Fibroblast of lung (primary cell): ENCODE measurements around the gene PLPPR4. TPM values are rescaled to one million over a fixed set of nuclear protein-coding genes. Genes with fewer than 3 reads are reported as not detected.

Source experiments
- DNase-seq, 2 donors: peaks; one replicate each; pipeline versions ENCODE4 v3.0.0 to v3.0.0-alpha.2; 2010; ENCODE audit warnings: low read depth in 2 of 2
- H2AFZ ChIP-seq: 2 replicates; pipeline ENCODE4 v1.5.1; 2012; ENCODE audit warnings: low read length, control low read depth, inconsistent platforms
- H3K27ac ChIP-seq: 2 replicates; pipeline ENCODE4 v1.5.1; 2011; ENCODE audit warnings: low read length, control low read depth; ENCODE audit not compliant: insufficient read depth
- H3K27me3 ChIP-seq: 2 replicates; pipeline ENCODE4 v1.5.1; 2011; ENCODE audit warnings: mild to moderate bottlenecking, low read length; ENCODE audit not compliant: control insufficient read depth, insufficient read depth
- H3K36me3 ChIP-seq: 2 replicates; pipeline ENCODE4 v1.5.1; 2011; ENCODE audit warnings: low read length; ENCODE audit not compliant: control insufficient read depth, insufficient read depth
- H3K4me1 ChIP-seq: 2 replicates; pipeline ENCODE4 v1.5.1; 2011; ENCODE audit warnings: low read length; ENCODE audit not compliant: control insufficient read depth, insufficient read depth; ENCODE audit errors: extremely low read depth
- H3K4me2 ChIP-seq: 2 replicates; pipeline ENCODE4 v1.5.1; 2011; ENCODE audit warnings: low read length, control low read depth; ENCODE audit not compliant: insufficient read depth; ENCODE audit errors: extremely low read depth
- H3K4me3 ChIP-seq, 4 experiments: fragments of 200-600 bp in 1 of 4; sonication (generic) in 1 of 4; replicated peaks in 1 of 4; 2 replicates each; pipeline ENCODE4 v1.5.1; 2011 to 2016; ENCODE audit warnings: low read length in 4 of 4, low read depth in 3 of 4, mild to moderate bottlenecking in 3 of 4, control low read depth in 2 of 4, inconsistent platforms in 1 of 4, mixed read lengths in 1 of 4; ENCODE audit not compliant: insufficient read depth in 1 of 4; ENCODE audit errors: control extremely low read depth in 1 of 4
- H3K79me2 ChIP-seq: 2 replicates; pipeline ENCODE4 v1.5.1; 2012; ENCODE audit warnings: mild to moderate bottlenecking, low read length, inconsistent platforms; ENCODE audit not compliant: control insufficient read depth, insufficient read depth
- H3K9ac ChIP-seq: 2 replicates; pipeline ENCODE4 v1.5.1; 2011; ENCODE audit warnings: mild to moderate bottlenecking, low read length, control low read depth; ENCODE audit not compliant: insufficient read depth
- H3K9me3 ChIP-seq: 2 replicates; pipeline ENCODE4 v1.5.1; 2012; ENCODE audit warnings: low read depth, low read length; ENCODE audit not compliant: control insufficient read depth, insufficient read depth
- H4K20me1 ChIP-seq: 2 replicates; pipeline ENCODE4 v1.5.1; 2011; ENCODE audit warnings: low read length; ENCODE audit not compliant: control insufficient read depth, insufficient read depth; ENCODE audit errors: extremely low read depth
- EZH2 ChIP-seq: IDR thresholded peaks from 2 replicates; pipeline ENCODE4 v1.5.1; 2012; ENCODE audit warnings: low read length, control low read depth, mild to moderate bottlenecking; ENCODE audit errors: missing control alignments
- polyA plus RNA-seq, 2 donors: library from polyadenylated mRNA; depleted of rRNA in 1 of 2; stranded (reverse) in 1 of 2; unstranded in 1 of 2; fragments of >200 nt; gene quantifications; 2 replicates each; pipeline ENCODE4 v1.2.1, GENCODE V29; 2011 to 2012; ENCODE audit warnings: missing spikeins in 1 of 2
- total RNA-seq: library from RNA; depleted of rRNA; stranded (reverse); fragments of >200 nt; gene quantifications from 2 replicates; pipeline ENCODE4 v1.2.1, GENCODE V29; 2014
- TF ChIP-seq, protein P1 (sequence below), 2 donors: IDR thresholded peaks in 1 of 2; conservative IDR thresholded peaks in 1 of 2; 1 replicate in 1 of 2; 2 replicates in 1 of 2; pipeline ENCODE4 v1.5.1; 2011 to 2012; ENCODE audit warnings: low read length in 2 of 2, control low read depth in 1 of 2, inconsistent platforms in 1 of 2, low read depth in 1 of 2, mild to moderate bottlenecking in 1 of 2

PLPPR4 gene
- total and polyA plus RNA-seq, 2 donors (not counting 1 experiment from before 2014, with no cell fraction given), result 7.1 to 101 TPM

DNA sequence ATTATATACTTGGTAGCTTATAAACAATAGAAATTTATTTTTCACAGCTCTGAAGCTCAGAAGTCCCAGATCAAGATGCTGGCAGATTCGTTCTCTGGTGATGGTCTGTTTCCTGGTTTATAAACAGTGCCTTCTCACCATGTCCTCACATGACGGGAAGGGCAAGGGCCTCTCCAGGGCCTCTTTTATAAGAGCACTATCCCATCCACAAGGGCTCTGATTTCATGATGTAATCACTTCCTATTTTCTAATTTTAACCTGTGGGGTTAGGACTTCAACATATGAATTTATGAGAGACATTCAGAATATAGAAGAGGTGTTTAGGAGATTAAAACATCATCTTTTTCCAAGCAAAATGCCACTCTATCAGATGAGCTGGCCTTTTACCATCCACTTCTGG lies 32.1 kb upstream of the PLPPR4 start:
- Histone ChIP-seq H3K79me2 (no peaks in the 10 kb centered on the region), H3K36me3 (no peaks in the 10 kb centered on the region), H4K20me1 (no peaks in the 10 kb centered on the region), H3K4me1 (no peaks in the 10 kb centered on the region), H3K9me3 (no peaks in the 10 kb centered on the region), H3K27me3 (no peaks in the 10 kb centered on the region), H3K9ac (no peak overlapping the region), H2AFZ (no peak overlapping the region), H3K4me2 (no peak overlapping the region), H3K4me3 (no peak overlapping the region), H3K27ac (no peak overlapping the region)
- no peak for TF ChIP-seq EZH2
- no peak for DNase-seq

DNA sequence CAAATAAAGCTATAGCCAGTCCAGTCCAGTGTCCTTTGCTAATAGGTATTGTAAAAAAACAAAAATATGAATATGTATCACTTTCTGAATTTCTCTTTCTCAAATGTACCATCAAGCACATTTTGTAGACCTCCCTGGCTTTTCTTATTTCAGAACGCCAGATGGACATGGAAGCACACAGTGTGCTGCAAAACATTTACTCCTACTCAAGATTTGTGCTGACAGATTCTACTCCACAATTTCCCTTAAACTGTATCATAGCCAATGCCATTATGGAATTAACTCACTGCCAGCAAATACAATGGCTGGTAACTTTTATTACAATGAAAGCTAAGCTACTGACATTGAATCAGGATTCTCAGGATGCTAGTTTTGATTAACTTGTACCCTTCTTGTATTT lies 30.8 kb upstream of the PLPPR4 start:
- DNase-seq, result no peak
- TF ChIP-seq, protein P1, sequence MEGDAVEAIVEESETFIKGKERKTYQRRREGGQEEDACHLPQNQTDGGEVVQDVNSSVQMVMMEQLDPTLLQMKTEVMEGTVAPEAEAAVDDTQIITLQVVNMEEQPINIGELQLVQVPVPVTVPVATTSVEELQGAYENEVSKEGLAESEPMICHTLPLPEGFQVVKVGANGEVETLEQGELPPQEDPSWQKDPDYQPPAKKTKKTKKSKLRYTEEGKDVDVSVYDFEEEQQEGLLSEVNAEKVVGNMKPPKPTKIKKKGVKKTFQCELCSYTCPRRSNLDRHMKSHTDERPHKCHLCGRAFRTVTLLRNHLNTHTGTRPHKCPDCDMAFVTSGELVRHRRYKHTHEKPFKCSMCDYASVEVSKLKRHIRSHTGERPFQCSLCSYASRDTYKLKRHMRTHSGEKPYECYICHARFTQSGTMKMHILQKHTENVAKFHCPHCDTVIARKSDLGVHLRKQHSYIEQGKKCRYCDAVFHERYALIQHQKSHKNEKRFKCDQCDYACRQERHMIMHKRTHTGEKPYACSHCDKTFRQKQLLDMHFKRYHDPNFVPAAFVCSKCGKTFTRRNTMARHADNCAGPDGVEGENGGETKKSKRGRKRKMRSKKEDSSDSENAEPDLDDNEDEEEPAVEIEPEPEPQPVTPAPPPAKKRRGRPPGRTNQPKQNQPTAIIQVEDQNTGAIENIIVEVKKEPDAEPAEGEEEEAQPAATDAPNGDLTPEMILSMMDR (conservative IDR thresholded peaks at IDR 0.05 in 1 of 2, IDR thresholded peaks at IDR 0.05 in 1 of 2; ENCODE audit: low read depth in 1 of 2, low read length in 2 of 2), result no peak
- no peak for TF ChIP-seq EZH2
- no peaks in the 10 kb centered on the region for H3K4me1 ChIP-seq
- no peak overlapping the region for H3K4me2 ChIP-seq
- no peaks in the 10 kb centered on the region for H3K79me2 ChIP-seq
- no peaks in the 10 kb centered on the region for H4K20me1 ChIP-seq
- no peak overlapping the region for H2AFZ ChIP-seq
- no peaks in the 10 kb centered on the region for H3K27me3 ChIP-seq
- H3K27ac ChIP-seq, result no peak overlapping the region
- H3K9ac ChIP-seq, result no peak overlapping the region
- no peak overlapping the region for H3K4me3 ChIP-seq
- no peaks in the 10 kb centered on the region for H3K36me3 ChIP-seq
- no peaks in the 10 kb centered on the region for H3K9me3 ChIP-seq

DNA sequence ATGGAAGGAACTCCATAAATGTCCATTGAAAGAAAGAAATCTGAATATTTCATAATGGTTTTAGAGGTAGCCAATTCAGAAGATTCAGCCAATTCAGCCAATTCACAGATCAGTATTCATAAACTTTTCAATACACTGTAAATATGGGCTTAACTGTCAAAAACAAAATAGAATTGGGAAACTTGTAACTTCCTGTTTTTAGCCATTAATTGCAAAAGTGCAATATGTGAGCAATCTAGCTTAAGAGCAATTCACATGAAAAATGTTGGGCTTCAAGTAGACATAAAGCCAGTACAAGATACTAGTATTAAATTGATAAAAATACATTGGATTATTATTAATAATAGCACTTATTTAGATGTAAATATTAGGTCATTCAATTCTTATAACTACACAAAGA lies 27.5 kb upstream of the PLPPR4 start:
- no peaks in the 10 kb centered on the region for H3K4me1 ChIP-seq
- no peaks in the 10 kb centered on the region for H3K9me3 ChIP-seq
- no peak overlapping the region for H3K27ac ChIP-seq
- no peaks in the 10 kb centered on the region for H3K79me2 ChIP-seq
- no peak overlapping the region for H3K9ac ChIP-seq
- no peak for DNase-seq
- H3K36me3 ChIP-seq, result no peaks in the 10 kb centered on the region
- H2AFZ ChIP-seq, result no peak overlapping the region
- no peak overlapping the region for H3K4me3 ChIP-seq
- H3K27me3 ChIP-seq, result no peaks in the 10 kb centered on the region
- no peaks in the 10 kb centered on the region for H4K20me1 ChIP-seq
- no peak overlapping the region for H3K4me2 ChIP-seq
- TF ChIP-seq, protein P1 (conservative IDR thresholded peaks at IDR 0.05 in 1 of 2, IDR thresholded peaks at IDR 0.05 in 1 of 2; ENCODE audit: low read depth in 1 of 2, low read length in 2 of 2), result no peak
- no peak for TF ChIP-seq EZH2
